ENCODE results near the gene SAP30.

Gene SAP30, protein sequence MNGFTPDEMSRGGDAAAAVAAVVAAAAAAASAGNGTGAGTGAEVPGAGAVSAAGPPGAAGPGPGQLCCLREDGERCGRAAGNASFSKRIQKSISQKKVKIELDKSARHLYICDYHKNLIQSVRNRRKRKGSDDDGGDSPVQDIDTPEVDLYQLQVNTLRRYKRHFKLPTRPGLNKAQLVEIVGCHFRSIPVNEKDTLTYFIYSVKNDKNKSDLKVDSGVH

DNA sequence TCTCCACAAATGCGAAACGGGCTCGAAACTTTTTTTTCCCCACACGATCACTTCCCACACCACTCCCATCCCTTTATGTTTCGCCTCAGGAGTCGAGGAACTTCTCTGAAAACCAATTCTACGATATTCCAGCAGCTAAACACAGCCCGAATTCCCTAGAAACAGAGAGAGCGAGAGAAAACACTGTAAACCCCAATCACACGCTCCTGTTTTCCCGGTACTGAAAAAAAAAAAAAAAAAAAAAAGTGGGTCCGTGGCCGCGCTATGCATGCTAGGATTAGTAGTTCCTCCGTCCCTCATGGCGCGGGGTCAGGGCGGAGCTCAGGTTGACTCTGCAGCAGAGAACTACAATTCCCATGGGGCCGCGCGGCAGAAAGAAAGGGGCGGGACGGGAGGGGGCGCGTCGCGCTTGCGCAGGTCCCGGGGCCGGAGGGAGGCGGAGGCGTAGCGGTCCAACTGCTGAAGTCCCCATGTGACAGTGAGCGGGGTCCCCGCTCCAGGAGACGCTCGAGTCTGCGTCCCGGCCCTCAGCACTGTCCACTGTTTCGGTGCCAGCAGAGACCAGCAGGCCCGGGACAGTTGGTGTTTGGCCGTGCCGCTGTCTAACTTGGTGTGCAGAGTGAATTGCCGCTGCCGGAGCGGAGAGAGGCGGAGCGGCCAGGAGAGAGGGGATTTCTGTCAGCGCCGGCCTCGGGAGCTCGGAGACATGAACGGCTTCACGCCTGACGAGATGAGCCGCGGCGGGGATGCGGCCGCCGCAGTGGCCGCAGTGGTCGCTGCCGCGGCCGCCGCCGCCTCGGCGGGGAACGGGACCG, at the start of gene SAP30:
Gene SAP30 (plus strand): TSS at position 478 of the 815 bp plus-strand sequence. CDS start 229 bp downstream, at position 707.
- TF ChIP-seq, protein P1, sequence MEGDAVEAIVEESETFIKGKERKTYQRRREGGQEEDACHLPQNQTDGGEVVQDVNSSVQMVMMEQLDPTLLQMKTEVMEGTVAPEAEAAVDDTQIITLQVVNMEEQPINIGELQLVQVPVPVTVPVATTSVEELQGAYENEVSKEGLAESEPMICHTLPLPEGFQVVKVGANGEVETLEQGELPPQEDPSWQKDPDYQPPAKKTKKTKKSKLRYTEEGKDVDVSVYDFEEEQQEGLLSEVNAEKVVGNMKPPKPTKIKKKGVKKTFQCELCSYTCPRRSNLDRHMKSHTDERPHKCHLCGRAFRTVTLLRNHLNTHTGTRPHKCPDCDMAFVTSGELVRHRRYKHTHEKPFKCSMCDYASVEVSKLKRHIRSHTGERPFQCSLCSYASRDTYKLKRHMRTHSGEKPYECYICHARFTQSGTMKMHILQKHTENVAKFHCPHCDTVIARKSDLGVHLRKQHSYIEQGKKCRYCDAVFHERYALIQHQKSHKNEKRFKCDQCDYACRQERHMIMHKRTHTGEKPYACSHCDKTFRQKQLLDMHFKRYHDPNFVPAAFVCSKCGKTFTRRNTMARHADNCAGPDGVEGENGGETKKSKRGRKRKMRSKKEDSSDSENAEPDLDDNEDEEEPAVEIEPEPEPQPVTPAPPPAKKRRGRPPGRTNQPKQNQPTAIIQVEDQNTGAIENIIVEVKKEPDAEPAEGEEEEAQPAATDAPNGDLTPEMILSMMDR (IDR thresholded peaks at IDR 0.05; ENCODE audit: insufficient read depth, low read length, missing control alignments), result no peak

DNA sequence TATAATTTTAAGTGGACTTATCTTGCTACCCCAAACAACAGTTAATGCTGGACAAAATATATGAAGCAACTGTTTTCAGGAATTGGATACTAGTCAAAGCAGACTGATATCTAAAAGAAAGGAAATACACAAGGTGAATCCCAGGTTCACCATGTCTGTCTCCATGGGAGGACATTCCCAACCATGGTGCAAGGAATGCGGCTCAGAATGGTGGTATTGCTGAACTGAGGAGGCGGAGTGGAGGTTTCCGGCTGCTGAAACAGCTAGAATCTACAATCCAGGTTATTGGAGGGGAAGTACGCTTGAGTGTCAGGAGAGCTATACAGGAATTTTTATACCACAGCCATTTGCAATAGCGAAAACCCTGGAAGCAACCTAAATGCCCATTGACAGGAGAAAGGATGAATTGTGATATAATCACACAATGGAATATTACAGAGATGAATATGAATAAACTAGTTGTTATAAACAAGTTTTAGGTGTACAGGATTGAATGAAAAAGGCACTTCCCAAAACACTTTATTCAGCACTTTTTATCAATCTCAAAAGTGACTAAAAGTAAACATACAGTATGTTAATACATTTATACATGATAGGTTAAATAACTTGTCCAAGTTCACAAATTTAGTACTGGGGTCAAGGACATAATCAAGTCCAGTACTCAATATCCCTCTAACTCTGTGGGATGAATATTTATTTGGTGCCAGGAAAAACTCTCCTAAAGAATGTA, 45.6 kb upstream of the SAP30 start:
- H3K4me3 ChIP-seq (ENCODE audit: low read depth, low read length), result no peak overlapping the region
- POLR2A ChIA-PET, result interaction anchor here (0.8 kb wide), 1 partner anchor 9 kb away, joined by 3 read pairs; no protein-coding TSS in a partner anchor
- CTCF ChIA-PET, result interaction anchor here (1.6 to 9.9 kb wide), 2 partner anchors 36 to 90 kb away, joined by 6 to 464 read pairs; no protein-coding TSS in a partner anchor
- no peak for DNase-seq (ENCODE audit: low read depth, low spot score)
- TF ChIP-seq, protein P1 (IDR thresholded peaks at IDR 0.05; ENCODE audit: insufficient read depth, low read length, missing control alignments), result no peak

More for the DNA sequence above, at the start of gene SAP30:
- POLR2A ChIA-PET, result interaction anchor here (0.6 to 4.0 kb wide), 7 partner anchors 15 to 42 kb away, joined by 3 to 52 read pairs (median 3); partner anchors contain the start of genes HMGB2 and SCRG1
- DNase-seq (ENCODE audit: low read depth, low spot score), result peak; percentile 91
- CTCF ChIA-PET, result interaction anchor here (1.2 to 2.0 kb wide), 7 partner anchors 10 to 357 kb away, joined by 3 to 14 read pairs (median 5); no protein-coding TSS in a partner anchor
- peak within 1 kb of the TSS; percentile 89 for H3K4me3 ChIP-seq (ENCODE audit: low read depth, low read length)

DNA sequence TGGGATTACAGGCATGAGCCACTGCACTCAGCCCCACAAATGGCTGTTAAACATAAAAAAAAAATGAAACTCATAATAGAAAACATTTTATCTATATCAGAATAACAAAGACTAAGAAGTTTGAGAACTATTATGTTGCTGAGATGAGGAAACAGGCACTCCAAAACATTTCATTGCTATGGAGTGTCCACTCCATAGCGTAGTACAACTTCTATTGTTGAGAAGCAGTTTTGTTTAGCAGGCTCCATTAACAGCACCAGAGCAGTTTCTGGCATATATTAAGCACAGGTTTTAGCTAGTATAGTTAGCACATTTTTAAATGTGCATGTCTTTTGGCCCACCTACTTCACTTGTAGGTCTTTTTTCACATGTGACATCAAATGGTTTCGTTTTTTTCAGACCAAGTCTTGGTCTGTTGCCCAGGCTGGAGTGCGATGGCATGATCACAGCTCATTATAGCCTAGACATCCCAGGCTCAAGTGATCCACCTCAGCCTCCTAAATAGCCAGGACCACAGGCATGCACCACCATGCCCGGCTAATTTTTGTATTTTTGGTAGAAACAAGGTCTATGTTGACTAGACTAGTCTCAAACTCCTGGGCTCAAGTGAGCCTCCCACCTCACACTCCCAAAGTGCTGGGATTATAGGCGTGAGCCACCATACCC, 42.4 kb upstream of the SAP30 start:
- ChIA-PET POLR2A (interaction anchor here (0.6 kb wide), 1 partner anchor 42 kb away, joined by 3 read pairs; the partner anchor contains the start of gene SAP30), CTCF (interaction anchor here (1.3 to 7.6 kb wide), 2 partner anchors 8 to 97 kb away, joined by 6 to 68 read pairs; no protein-coding TSS in a partner anchor)
- no peak for DNase-seq (ENCODE audit: low read depth, low spot score)
- TF ChIP-seq, protein P1 (IDR thresholded peaks at IDR 0.05; ENCODE audit: insufficient read depth, low read length, missing control alignments), result no peak
- no peak overlapping the region for H3K4me3 ChIP-seq (ENCODE audit: low read depth, low read length)

DNA sequence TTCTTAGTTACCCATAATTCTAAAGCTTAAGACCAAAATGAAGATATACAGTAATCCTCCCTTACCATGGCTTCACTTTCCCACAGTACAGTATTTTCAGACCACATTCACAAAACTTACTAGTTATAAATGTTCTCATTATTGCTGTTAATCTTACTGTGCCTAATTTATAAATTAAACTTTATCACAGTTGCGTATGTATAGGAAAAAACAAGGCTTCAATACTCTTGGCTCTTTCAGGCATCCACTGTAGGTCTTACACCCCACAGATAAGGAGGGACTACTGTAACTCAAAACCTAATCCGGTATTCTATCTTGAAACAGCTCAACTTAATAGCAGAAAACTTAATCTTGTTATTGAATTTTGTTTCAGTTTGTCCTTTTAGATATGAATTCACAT, 40.2 kb upstream of the SAP30 start:
- ChIA-PET CTCF (interaction anchor here (0.8 to 7.6 kb wide), 11 partner anchors 11 to 164 kb away, joined by 3 to 68 read pairs (median 3); no protein-coding TSS in a partner anchor), POLR2A (no interaction called here)
- DNase-seq (ENCODE audit: low read depth, low spot score), result no peak
- TF ChIP-seq, protein P1 (IDR thresholded peaks at IDR 0.05; ENCODE audit: insufficient read depth, low read length, missing control alignments), result no peak
- no peak overlapping the region for H3K4me3 ChIP-seq (ENCODE audit: low read depth, low read length)

DNA sequence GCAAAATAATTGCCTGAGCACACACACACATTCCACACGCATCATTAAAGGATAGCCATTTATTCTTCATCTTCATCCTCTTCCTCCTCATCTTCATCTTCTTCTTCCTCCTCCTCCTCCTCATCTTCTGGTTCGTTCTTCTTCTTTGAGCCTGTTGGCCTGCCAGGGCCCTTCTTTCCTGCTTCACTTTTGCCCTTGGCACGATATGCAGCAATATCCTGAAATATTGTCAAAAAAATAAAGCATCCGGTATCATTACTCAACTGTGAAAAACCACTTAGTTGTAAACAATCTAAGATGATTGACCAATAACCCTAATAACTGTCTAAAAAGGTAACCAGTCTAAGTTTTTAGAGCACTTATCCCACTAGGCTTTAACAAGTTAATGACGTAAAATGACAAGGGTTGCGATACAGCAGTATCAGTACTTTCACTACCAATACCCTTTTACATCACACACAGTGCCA, 38.7 kb upstream of the SAP30 start:
- TF ChIP-seq, protein P1 (IDR thresholded peaks at IDR 0.05; ENCODE audit: insufficient read depth, low read length, missing control alignments), result no peak
- POLR2A ChIA-PET, result no interaction called here
- peak overlapping the region; percentile 98 for H3K4me3 ChIP-seq (ENCODE audit: low read depth, low read length)
- no peak for DNase-seq (ENCODE audit: low read depth, low spot score)
- CTCF ChIA-PET, result interaction anchor here (1.9 to 7.6 kb wide), 3 partner anchors 12 to 86 kb away, joined by 5 to 68 read pairs (median 9); no protein-coding TSS in a partner anchor

Measured in AG04449 (cell line).